Measurements from ENCODE around the gene RBM42. TPM values are rescaled to one million over a fixed set of nuclear protein-coding genes. Genes with fewer than 3 reads are reported as not detected.

The RBM42 gene
- total and polyA plus RNA-seq, 9 of the 15 experiments (the other 6 are each of a cell fraction or from before 2014, with no cell fraction given), result 5.7 to 149 (median 32.4) TPM

DNA sequence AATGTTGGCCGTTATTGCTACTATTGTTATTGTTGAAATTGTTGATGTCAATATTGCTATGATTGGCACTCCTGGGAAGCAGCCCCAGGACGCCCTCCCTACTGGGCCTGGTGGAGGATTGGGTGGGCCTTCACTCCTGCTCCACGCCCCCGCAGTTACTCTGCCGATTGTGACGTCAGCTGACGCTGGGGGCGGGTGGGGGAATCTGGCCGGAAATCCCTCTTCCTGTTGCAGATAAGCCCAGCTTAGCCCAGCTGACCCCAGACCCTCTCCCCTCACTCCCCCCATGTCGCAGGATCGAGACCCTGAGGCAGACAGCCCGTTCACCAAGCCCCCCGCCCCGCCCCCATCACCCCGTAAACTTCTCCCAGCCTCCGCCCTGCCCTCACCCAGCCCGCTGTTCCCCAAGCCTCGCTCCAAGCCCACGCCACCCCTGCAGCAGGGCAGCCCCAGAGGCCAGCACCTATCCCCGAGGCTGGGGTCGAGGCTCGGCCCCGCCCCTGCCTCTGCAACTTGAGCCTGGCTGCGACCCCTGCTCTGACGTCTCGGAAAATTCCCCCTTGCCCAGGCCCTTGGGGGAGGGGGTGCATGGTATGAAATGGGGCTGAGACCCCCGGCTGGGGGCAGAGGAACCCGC is 12.8 kb downstream of the RBM42 start, which contains the start of gene ETV2 (continued):
- TF ChIP-seq SAP30 (IDR thresholded peaks at IDR 0.05; ENCODE audit: borderline replicate concordance, insufficient read depth, low read depth, low read length, poor library complexity, severe bottlenecking) (no peak), ILK (tag; IDR thresholded peaks at IDR 0.05; ENCODE audit: borderline replicate concordance, low read depth) (no peak), TRIM24 (IDR thresholded peaks at IDR 0.05) (no peak), IRF9 (tag; IDR thresholded peaks at IDR 0.05) (no peak), CEBPZ (IDR thresholded peaks at IDR 0.05; ENCODE audit: borderline replicate concordance, low read depth, low read length) (no peak), MCM2 (IDR thresholded peaks at IDR 0.05; ENCODE audit: low read depth) (no peak), ZNF766 (CRISPR knock-in tag; conservative IDR thresholded peaks at IDR 0.05) (no peak), HOXB6 (CRISPR knock-in tag; IDR thresholded peaks at IDR 0.05; ENCODE audit: borderline replicate concordance) (no peak), ZC3H4 (CRISPR knock-in tag; IDR thresholded peaks at IDR 0.05; ENCODE audit: borderline replicate concordance) (no peak), TAF1 (IDR thresholded peaks at IDR 0.05; ENCODE audit: control insufficient read depth, extremely low read depth, insufficient read depth, low read length, severe bottlenecking) (no peak), RFX5 (IDR thresholded peaks at IDR 0.05; ENCODE audit: low read depth, low read length) (no peak), MEF2A (IDR thresholded peaks at IDR 0.05; ENCODE audit: control insufficient read depth, low read depth, low read length) (no peak), HLTF (IDR thresholded peaks at IDR 0.05) (no peak), NCOA4 (IDR thresholded peaks at IDR 0.05; ENCODE audit: partially characterized antibody) (no peak), MLX (CRISPR knock-in tag; conservative IDR thresholded peaks at IDR 0.05) (no peak), ZBTB8A (IDR thresholded peaks at IDR 0.05; ENCODE audit: partially characterized antibody) (no peak), SMAD3 (CRISPR knock-in tag; conservative IDR thresholded peaks at IDR 0.05) (no peak), TAL1 (IDR thresholded peaks at IDR 0.05) (no peak)

All from K562 (cell line).